GM21576 (cell line): Measurements from ENCODE around the gene FMN2.
"Not testable (repeated sequence)": the region's sequence is repeated elsewhere in the genome, so short reads cannot be mapped to it uniquely, and the experiment has no call there.

Experiments
- ATAC-seq: cut with Tn5 transposase; IDR thresholded peaks from one replicate; pipeline ENCODE4 v1.9.1; 2021; ENCODE audit warnings: mild to moderate bottlenecking, moderate library complexity; ENCODE audit not compliant: unreplicated experiment

FMN2 gene

DNA sequence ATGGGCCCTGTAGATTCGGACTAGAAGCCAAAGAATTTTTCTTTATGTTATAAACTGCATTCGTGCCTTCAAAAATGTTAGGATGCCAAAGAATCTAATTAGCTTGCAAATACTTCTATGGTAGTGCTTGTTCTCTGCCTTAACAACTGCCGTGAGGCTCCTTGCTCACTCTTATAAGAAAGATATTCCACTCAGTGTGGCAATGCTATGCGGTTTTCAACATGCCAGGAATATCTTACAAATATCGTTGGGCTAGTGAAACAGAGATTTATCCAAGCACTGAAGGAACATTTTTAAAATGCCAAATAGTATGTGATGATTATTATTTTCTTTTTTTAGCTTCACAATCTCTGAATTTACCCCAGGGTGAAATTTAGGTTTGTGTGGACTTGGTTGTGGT is 322.0 kb downstream of the FMN2 start:
- ATAC-seq, result no peak

- ATAC-seq, result no peak
Measured at GRCh38 chr1:240414237-240414636, 322.6 kb downstream of the FMN2 start.

GRCh38 chr1:240415011-240415410 is 323.3 kb downstream of the FMN2 start:
- not testable (repeated sequence) for ATAC-seq

- ATAC-seq, result no peak
Measured at GRCh38 chr1:240415532-240415931, 323.8 kb downstream of the FMN2 start.

DNA sequence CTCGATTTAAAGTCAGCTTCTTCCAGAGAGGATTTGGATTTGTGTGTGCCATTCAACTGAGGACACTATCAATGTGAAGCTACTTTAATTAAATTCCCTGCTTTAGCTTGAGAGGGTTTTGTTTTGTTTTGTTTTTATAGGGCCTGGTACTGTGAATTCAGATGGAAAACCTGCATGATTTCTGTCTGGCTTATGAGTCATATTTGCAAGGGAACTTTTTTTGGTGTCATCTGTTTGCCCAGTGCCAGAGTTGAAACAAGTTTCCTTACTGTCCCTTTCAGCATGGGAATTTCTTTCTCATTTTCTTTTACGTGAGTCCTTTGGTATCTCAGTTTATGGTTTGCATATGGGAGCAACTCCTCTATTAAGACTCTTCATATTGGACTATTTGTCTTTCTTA is 325.6 kb downstream of the FMN2 start:
- ATAC-seq, result no peak

DNA sequence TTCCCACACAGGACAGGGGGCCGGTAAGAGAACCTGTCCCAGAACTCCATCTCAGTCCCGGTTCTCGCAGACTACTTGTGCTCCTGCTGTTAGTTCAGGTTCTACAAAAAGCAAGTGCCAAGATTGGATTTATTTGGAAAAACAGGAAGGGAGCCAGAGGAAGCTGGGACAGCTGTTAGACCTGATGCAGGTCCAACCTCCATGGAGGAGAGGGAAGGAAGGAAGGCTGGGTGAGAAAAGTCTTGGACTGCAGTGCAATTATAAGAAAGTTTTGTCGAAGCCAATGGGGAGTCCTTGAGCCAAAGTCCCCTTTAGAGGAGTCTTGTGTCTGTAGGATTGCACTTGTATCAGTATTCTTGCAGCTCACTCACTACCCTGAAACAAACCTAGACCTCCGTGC is 329.1 kb downstream of the FMN2 start:
- ATAC-seq, result no peak

- no peak for ATAC-seq
Measured at GRCh38 chr1:240423246-240423924, 331.7 kb downstream of the FMN2 start.

DNA sequence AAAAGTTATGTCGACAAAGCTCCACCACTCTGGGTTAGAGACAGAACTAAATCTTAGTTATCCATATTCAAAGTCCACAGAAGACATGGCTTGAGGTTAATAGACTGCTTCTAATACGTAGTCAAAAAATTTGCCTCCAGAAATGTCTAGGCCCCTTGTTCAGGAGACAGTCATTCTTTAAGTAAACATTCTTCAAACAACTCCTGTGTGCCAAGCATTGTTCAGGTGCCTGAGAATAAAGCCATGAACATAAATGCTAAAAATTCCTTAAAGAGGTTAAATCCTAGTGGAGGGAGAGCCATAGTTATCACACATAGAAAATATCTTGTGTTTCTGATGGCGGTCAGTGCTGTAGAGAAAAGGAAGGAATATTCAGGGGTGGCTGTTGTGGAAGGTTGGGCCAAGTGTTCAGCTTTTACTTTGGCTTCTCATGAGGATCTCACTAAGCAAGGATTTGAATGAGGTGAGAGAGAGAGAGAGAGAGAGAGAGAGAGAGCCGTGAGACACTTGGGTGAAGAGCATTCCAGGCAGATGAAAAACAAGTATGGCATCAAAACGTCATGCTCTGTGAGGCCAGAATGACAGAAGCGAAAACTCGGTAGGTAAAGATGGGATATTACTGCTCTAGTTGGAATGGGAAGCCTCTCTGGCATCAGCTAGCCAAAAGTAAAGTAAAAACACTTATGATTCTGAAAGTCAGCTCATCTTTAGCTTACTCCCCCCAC is 333.2 kb downstream of the FMN2 start:
- no peak for ATAC-seq

- no peak for ATAC-seq
Measured at GRCh38 chr1:240426051-240426450, 334.4 kb downstream of the FMN2 start.

DNA sequence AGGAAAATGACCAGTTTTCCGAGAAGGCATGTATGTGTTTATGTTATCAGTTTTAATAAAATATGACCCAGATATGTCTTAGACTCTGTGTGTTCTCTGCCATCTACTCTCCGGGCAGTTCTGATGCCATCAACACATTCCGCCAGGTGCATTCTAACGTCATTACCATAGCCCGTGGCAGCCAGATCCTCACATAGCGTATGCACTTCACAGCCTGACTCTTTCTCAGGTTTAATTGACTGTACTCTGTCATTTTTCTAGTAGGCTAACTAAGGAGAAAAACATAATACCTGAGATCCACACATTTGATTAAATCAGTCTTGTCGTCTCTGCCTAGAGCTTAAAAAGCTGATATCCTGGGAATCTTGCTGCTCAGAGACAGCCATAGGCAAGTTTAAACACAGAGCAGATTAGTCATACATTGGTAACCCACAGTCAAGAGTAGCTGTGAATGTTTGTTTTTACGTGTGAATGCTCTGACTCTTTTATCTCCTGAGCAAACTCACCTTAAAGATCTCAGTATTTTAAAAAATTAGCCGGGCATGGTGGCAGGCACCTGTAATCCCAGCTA is 344.4 kb downstream of the FMN2 start:
- no peak for ATAC-seq

DNA sequence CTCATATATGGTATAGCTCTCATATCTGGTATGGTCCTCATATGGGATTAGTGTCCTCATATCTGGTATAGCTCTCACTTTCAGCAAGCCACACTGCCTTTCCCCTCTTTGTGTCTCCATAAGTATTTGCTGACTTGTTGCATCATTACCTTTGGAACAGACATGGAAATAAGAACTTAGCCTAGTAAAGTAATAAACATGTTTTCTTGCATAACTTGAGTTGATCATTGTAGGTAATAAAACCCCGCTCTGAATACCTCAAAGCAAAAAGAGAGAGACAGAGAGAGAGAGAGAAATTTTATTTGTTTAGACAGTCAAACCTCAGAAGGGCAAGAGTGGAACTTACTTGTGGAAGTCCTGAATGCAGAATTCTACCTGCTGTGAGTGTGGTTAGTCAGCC is 350.0 kb downstream of the FMN2 start:
- no peak for ATAC-seq

DNA sequence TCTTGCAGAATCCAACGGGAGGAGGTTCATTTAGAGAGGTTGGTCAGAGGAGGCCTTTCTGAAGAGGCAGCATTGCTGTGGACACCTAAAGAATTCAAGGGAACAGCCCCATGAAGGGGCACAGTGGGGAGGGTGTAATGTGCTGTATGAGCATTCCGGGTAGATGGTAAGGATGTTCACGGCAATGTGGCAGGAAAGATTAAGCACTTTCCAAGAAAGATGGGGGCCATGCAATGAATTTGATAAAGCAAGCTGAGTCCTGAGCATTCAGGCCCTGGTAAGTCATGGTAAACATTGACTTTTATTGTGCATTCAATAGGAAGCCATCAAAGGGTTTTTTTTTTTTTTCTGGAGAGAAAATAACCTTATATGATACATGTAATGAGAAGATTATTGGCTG is 353.7 kb downstream of the FMN2 start:
- no peak for ATAC-seq

DNA sequence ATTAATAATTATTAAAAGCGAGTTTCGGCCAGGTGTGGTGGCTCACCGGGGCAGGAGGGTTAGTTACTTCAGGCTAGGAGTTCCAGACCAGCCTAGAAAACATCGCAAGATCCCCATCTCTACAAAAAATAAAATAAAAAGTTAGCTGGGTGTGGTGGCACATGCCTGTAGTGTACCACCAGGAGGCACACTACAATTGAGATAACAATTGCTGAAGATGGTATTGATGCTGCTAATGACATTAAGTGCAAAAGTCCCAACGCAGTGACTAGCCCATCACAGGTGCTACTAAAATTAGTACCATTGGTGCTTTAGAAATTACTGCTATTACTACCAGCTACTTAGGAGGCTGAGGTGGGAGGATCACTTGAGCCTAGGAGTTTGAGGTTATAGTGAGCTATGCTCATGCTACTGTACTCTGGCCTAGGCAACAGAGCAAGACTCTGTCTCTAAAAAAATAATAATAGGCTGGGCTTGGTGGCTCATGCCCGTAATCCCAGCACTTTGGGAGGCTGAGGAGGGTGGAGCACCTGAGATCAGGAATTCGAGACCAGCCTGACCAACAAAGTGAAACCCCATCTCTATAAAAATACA is 363.6 kb downstream of the FMN2 start:
- no peak for ATAC-seq

DNA sequence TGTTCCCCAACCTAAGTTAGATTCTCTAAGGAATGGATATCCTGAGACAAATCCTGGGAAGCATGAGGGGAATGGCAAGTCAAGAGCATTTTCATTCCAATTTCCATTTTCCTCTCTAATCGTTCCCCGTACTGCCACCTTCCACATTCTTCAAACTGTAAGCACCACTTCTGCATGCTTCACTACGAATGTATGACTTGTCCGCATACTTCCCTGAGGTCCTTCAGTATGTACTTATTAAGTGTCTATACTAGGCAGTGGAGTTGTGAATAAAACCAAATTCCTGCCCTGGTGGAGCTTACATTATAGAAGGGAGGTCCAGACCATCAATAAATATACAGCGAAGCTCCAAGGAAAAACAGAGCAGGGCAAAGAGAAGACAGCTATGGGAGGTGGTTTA is 365.5 kb downstream of the FMN2 start:
- ATAC-seq, result no peak

DNA sequence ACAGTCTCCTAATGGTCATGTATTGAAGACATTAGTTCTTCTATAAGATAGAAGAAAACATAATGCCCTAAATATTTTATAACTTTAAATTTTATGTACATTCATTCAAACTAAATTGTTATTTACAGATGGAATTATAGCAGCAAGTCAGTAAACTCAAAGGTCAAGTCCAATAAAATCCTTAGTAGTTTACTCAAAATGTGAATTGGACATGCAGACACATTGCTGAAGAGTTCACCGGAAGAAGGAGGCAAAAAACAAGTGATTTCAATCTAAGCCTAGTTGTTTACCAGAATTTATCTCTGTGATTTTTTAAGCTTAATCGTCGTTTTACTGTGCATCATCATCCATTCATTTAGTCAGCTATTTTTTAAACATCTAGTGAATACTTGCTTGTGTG is 370.6 kb downstream of the FMN2 start:
- no peak for ATAC-seq

DNA sequence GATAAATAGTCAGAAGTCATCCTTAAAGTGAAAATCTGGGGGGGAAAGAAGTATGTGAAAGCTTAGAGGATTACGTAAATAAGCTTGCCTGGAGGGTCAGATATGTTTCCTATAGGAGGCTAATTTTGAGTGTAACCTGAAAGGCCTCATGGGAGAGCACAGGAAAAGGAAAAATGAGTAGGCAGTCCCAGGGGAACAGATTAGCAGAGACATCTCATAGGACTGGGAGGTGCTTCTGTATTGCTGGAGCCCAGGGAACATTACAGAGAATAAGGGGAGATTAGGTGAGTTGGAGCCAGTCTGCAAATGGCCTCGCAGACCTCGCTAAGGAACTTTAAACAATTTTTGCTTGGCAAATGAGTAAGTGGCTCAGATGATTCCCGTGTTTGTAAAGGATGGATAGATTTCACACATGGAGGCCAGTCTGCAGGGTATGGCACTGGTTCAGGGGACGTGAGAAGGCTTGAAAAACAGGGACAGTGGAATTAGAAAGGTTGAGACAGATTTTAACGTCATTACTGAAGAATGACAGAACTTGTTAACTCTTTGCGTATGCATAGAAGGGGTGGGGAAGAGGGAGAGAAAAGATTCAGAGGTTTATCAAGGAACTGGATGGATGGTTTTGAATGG is 371.2 kb downstream of the FMN2 start:
- no peak for ATAC-seq

GRCh38 chr1:240464099-240464498 is 372.4 kb downstream of the FMN2 start:
- no peak for ATAC-seq

- no peak for ATAC-seq
Measured at GRCh38 chr1:240465531-240465940, 373.9 kb downstream of the FMN2 start.

DNA sequence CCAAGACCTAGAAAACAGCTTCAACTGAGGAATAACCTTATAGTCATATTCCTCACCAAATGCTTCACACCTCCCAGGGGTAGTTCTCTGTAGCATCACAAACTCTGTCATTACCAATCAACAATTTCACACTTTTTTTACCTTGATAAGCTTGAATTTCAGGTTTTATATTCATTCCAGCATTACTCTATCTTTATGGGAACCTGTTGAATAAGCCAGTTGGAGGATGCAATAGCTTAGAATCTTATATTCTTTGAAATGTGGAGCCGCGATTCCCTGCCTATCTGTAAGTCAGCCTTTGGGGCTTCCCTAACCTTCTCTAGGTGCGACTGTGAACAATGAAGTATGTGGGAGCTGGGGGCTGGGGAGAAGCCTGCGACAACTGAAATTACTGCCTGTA is 374.8 kb downstream of the FMN2 start:
- ATAC-seq, result no peak

DNA sequence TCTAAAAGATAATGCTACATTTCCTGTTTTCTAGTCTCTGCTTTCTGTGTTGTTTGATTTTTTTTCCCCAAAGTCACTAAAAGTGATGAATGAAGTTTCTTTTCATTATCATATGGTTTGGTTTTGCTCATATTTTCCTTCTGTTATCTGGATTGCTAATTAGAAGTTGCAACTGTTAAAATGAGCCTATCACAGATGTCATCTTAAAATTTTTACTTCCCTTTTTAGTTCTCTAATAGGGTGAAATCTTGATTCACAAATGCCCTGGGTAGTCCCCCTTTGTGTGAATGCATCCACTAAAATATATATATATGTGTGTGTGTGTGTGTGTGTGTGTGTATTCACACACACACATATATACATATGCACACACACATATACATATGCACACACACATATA is 376.2 kb downstream of the FMN2 start:
- no peak for ATAC-seq

DNA sequence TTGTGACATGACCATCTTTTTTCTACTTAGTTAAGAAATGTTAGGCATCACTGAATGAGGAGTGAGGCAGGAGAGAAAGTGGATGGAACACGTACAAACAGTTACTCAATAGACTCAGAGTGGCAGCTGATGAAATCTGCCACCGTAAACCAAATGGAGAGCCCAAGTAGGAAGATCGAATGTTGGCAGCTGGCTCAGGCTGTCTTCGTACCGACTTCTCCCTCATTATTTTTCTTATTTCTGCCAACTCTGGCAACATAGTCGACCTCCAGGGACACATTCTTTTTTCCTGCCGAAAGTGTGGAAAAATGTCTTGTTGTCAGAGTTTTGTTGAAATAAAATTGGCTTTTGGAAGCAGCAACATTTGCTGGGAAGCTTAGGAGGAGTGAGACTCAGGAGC is 377.0 kb downstream of the FMN2 start:
- ATAC-seq, result no peak
